IMR-90 (cell line): Measurements from ENCODE around the gene NEUROD6. TPM values are rescaled to one million over a fixed set of nuclear protein-coding genes. Genes with fewer than 3 reads are reported as not detected.

Source experiments
- ATAC-seq: fragments of 200-7000 bp; cut with Tn5 transposase; 2 replicates; pipeline ENCODE4 v1.9.1; 2020; ENCODE audit warnings: low read depth, mild to moderate bottlenecking, moderate library complexity
- BruUV-seq: library from RNA; stranded (reverse); fragments of 400-500 nt; replicated peaks from 2 replicates; lab custom pipeline; 2021; lab: Mats Ljungman, UMichigan
- CTCF ChIA-PET: fragments of 300-600 bp; formaldehyde crosslinking; extraction: SDS; loops from one replicate; lab custom pipeline; 2021; ENCODE audit warnings: antibody characterized with exemption; lab: Yijun Ruan, JAX
- POLR2A ChIA-PET: fragments of 300-600 bp; sonication (Branson Sonifier 250); formaldehyde crosslinking; loops from one replicate; lab custom pipeline; 2022; ENCODE audit warnings: antibody characterized with exemption; ENCODE audit not compliant: unreplicated experiment; lab: Charles Lee
- DNase-seq: peaks from one replicate; pipeline ENCODE4 v3.0.0; 2013
- H2AFZ ChIP-seq: replicated peaks from 2 replicates; pipeline ENCODE3; 2013; ENCODE audit warnings: low read length, mild to moderate bottlenecking; ENCODE audit not compliant: poor library complexity
- H2AK5ac ChIP-seq: 2 replicates; pipeline ENCODE4 v1.6.1; 2013; ENCODE audit warnings: low read depth, low read length, inconsistent platforms
- H2AK9ac ChIP-seq: replicated peaks from 2 replicates; pipeline ENCODE3; 2013; ENCODE audit warnings: mild to moderate bottlenecking, low read depth, low read length, moderate library complexity; ENCODE audit not compliant: poor library complexity
- H2BK120ac ChIP-seq: 2 replicates; pipeline ENCODE4 v1.6.1; 2013; ENCODE audit warnings: low read depth, low read length, inconsistent platforms
- H2BK15ac ChIP-seq: 3 replicates; pipeline ENCODE4 v1.6.1; 2013; ENCODE audit warnings: low read depth, low read length, inconsistent platforms
- H2BK20ac ChIP-seq: 2 replicates; pipeline ENCODE4 v1.6.1; 2013; ENCODE audit warnings: low read depth, mild to moderate bottlenecking, inconsistent platforms, low read length, moderate library complexity
- H2BK5ac ChIP-seq: 2 replicates; pipeline ENCODE4 v1.6.1; 2013; ENCODE audit warnings: mild to moderate bottlenecking, low read depth, low read length, inconsistent platforms; ENCODE audit not compliant: poor library complexity, severe bottlenecking
- H3K14ac ChIP-seq: replicated peaks from 2 replicates; pipeline ENCODE4 v1.6.1; 2013; ENCODE audit warnings: low read depth, low read length, inconsistent platforms
- H3K18ac ChIP-seq: 2 replicates; pipeline ENCODE4 v1.6.1; 2013; ENCODE audit warnings: low read depth, low read length, control low read depth
- H3K23ac ChIP-seq: 2 replicates; pipeline ENCODE4 v1.6.1; 2013; ENCODE audit warnings: low read depth, low read length, inconsistent platforms
- H3K27ac ChIP-seq: 2 replicates; pipeline ENCODE4 v1.5.1; 2013; ENCODE audit warnings: mild to moderate bottlenecking, control low read depth, low read length; ENCODE audit not compliant: insufficient read depth
- H3K27me3 ChIP-seq: 2 replicates; pipeline ENCODE4 v1.6.1; 2013; ENCODE audit warnings: low read length; ENCODE audit not compliant: control insufficient read depth, insufficient read depth
- H3K36me3 ChIP-seq: 2 replicates; pipeline ENCODE4 v1.6.1; 2013; ENCODE audit warnings: low read length, mixed read lengths; ENCODE audit not compliant: control insufficient read depth, insufficient read depth
- H3K4ac ChIP-seq: 2 replicates; pipeline ENCODE4 v1.6.1; 2013; ENCODE audit warnings: low read depth, low read length, inconsistent platforms
- H3K4me1 ChIP-seq: 2 replicates; pipeline ENCODE4 v1.6.1; 2013; ENCODE audit warnings: low read length, mixed read lengths; ENCODE audit not compliant: control insufficient read depth, insufficient read depth
- H3K4me2 ChIP-seq: 2 replicates; pipeline ENCODE4 v1.6.1; 2013; ENCODE audit warnings: low read depth, mild to moderate bottlenecking, control low read depth, low read length, moderate library complexity
- H3K4me3 ChIP-seq: 2 replicates; pipeline ENCODE4 v1.5.1; 2013; ENCODE audit warnings: low read depth, mild to moderate bottlenecking, control low read depth, low read length, moderate library complexity; ENCODE audit not compliant: insufficient read depth
- H3K56ac ChIP-seq: 2 replicates; pipeline ENCODE4 v1.6.1; 2013; ENCODE audit warnings: low read length, inconsistent platforms; ENCODE audit not compliant: insufficient read depth; ENCODE audit errors: extremely low read depth
- H3K79me1 ChIP-seq, 2 experiments: 2 replicates each; pipeline ENCODE4 v1.6.1; 2013; ENCODE audit warnings: low read length in 2 of 2, inconsistent platforms in 1 of 2, low read depth in 1 of 2
- H3K9ac ChIP-seq: 2 replicates; pipeline ENCODE4 v1.6.1; 2013; ENCODE audit warnings: low read depth, low read length, control low read depth
- H3K9me1 ChIP-seq: 2 replicates; pipeline ENCODE4 v1.6.1; 2013; ENCODE audit warnings: low read length, inconsistent platforms; ENCODE audit not compliant: insufficient read depth
- H3K9me3 ChIP-seq: 2 replicates; pipeline ENCODE4 v1.6.1; 2013; ENCODE audit warnings: low read length; ENCODE audit not compliant: control insufficient read depth, insufficient read depth
- H4K20me1 ChIP-seq: 2 replicates; pipeline ENCODE4 v1.6.1; 2013; ENCODE audit warnings: low read length, inconsistent platforms; ENCODE audit not compliant: insufficient read depth
- H4K5ac ChIP-seq: 2 replicates; pipeline ENCODE4 v1.6.1; 2013; ENCODE audit warnings: mild to moderate bottlenecking, low read depth, low read length, control low read depth
- H4K8ac ChIP-seq, 2 experiments: 2 replicates each; pipeline ENCODE4 v1.6.1; 2013; ENCODE audit warnings: low read depth in 2 of 2, low read length in 2 of 2, control low read depth in 1 of 2, inconsistent platforms in 1 of 2
- H4K91ac ChIP-seq: 2 replicates; pipeline ENCODE4 v1.6.1; 2013; ENCODE audit warnings: low read depth, low read length, inconsistent platforms; ENCODE audit not compliant: insufficient read depth
- BHLHE40 ChIP-seq: fragments of 150-350 bp; IDR thresholded peaks from 2 replicates; pipeline ENCODE4 v1.6.1; 2016; ENCODE audit warnings: mild to moderate bottlenecking, low read depth, low read length
- CEBPB ChIP-seq: IDR thresholded peaks from 2 replicates; pipeline ENCODE4 v1.6.1; 2012; ENCODE audit warnings: low read depth, low read length, improper control_type of control experiment
- CTCF ChIP-seq: conservative IDR thresholded peaks from 2 replicates; pipeline ENCODE4 v1.5.1; 2012; ENCODE audit warnings: mild to moderate bottlenecking, low read depth, low read length, improper control_type of control experiment
- ELK1 ChIP-seq: fragments of 150-350 bp; IDR thresholded peaks from 2 replicates; pipeline ENCODE4 v1.6.1; 2016; ENCODE audit warnings: low read depth, mild to moderate bottlenecking, low read length, moderate library complexity, borderline replicate concordance
- FOS ChIP-seq: fragments of 150-350 bp; IDR thresholded peaks from 2 replicates; pipeline ENCODE4 v1.6.1; 2016; ENCODE audit warnings: low read depth, low read length
- MAFK ChIP-seq: IDR thresholded peaks from 2 replicates; pipeline ENCODE4 v1.6.1; 2012; ENCODE audit warnings: low read depth, low read length, improper control_type of control experiment
- MAZ ChIP-seq: IDR thresholded peaks from 2 replicates; pipeline ENCODE4 v1.6.1; 2012; ENCODE audit warnings: low read depth, mild to moderate bottlenecking, low read length, improper control_type of control experiment, moderate library complexity, borderline replicate concordance
- MXI1 ChIP-seq: IDR thresholded peaks from 2 replicates; pipeline ENCODE4 v1.6.1; 2012; ENCODE audit warnings: low read depth, mild to moderate bottlenecking, low read length, moderate library complexity, borderline replicate concordance
- NFE2L2 ChIP-seq: fragments of 150-350 bp; IDR thresholded peaks from 2 replicates; pipeline ENCODE4 v1.6.1; 2016; ENCODE audit warnings: low read depth, mild to moderate bottlenecking, low read length
- POLR2A ChIP-seq: IDR thresholded peaks from 2 replicates; pipeline ENCODE4 v1.6.1; 2012; ENCODE audit warnings: mild to moderate bottlenecking, low read depth, low read length
- RCOR1 ChIP-seq: IDR thresholded peaks from 2 replicates; pipeline ENCODE4 v1.6.1; 2012; ENCODE audit warnings: mild to moderate bottlenecking, low read length, improper control_type of control experiment; ENCODE audit not compliant: insufficient replicate concordance
- RFX5 ChIP-seq: IDR thresholded peaks from 2 replicates; pipeline ENCODE4 v1.8.0; 2012; ENCODE audit warnings: low read depth, mild to moderate bottlenecking, low read length, moderate library complexity
- WGBS, 2 experiments: methylation state at CpG; one replicate each; pipeline versions ENCODE4 v1.1.5 to v1.1.7; 2013; ENCODE audit warnings: missing lambda C conversion rate in 2 of 2; ENCODE audit not compliant: insufficient read length in 1 of 2; ENCODE audit errors: extremely low coverage in 2 of 2; 5-methylcytosine and 5-hydroxymethylcytosine counted together
- dilution Hi-C: fragments of 300-500 bp; cut with HindIII; formaldehyde crosslinking; loops from one replicate; pipeline ENCODE4 v1.14.3; 2018; ENCODE audit warnings: low sequenced_read_pairs; ENCODE audit not compliant: unreplicated experiment
- in situ Hi-C: fragments of 300-500 bp; cut with MboI; formaldehyde crosslinking; loops from 3 replicates; pipeline ENCODE4 v1.14.3; 2019; ENCODE audit warnings: low sequenced_read_pairs, inconsistent platforms, mixed read lengths
- intact Hi-C: fragments of 100-400 bp; cut with micrococcal nuclease; formaldehyde crosslinking; loops from 2 replicates; pipeline ENCODE4 v1.10.0; 2022
- polyA plus RNA-seq, 3 experiments: library from polyadenylated mRNA; depleted of rRNA; stranded (reverse); fragments of >200 nt; gene quantifications; 2 replicates each; pipeline ENCODE4 v1.2.3, GENCODE V29; 2012; ENCODE audit warnings: low replicate concordance in 1 of 3
- total RNA-seq: library from RNA; depleted of rRNA; stranded (reverse); fragments of >200 nt; gene quantifications from 2 replicates; pipeline ENCODE4 v1.2.3, GENCODE V29; 2012

NEUROD6 gene
- total and polyA plus RNA-seq, 2 of the 4 experiments (the other 2 are of a cell fraction), result not detected

GRCh38 chr7:31311552-31311951 lies 29.0 kb downstream of the NEUROD6 start:
- Histone ChIP-seq H3K27ac (no peak overlapping the region), H3K9ac (no peak overlapping the region), H2BK5ac (no peak overlapping the region), H2BK120ac (no peak overlapping the region), H2AK5ac (no peak overlapping the region), H2BK15ac (no peak overlapping the region), H3K27me3 (no peaks in the 10 kb centered on the region), H4K8ac (no peak overlapping the region), H3K36me3 (no peaks in the 10 kb centered on the region), H3K4me1 (no peaks in the 10 kb centered on the region), H3K4ac (no peak overlapping the region), H2BK20ac (no peak overlapping the region), H3K14ac (no peak overlapping the region), H3K4me2 (no peak overlapping the region), H3K23ac (no peak overlapping the region), H3K9me3 (no peaks in the 10 kb centered on the region), H3K56ac (no peak overlapping the region), H2AFZ (no peak overlapping the region), H3K9me1 (no peaks in the 10 kb centered on the region), H3K18ac (no peak overlapping the region), H3K79me1 (no peaks in the 10 kb centered on the region), H2AK9ac (no peak overlapping the region), H4K91ac (no peak overlapping the region), H3K4me3 (no peak overlapping the region), H4K20me1 (no peaks in the 10 kb centered on the region), H4K5ac (no peak overlapping the region)
- ChIA-PET CTCF (no interaction called here), POLR2A (no interaction called here)
- BruUV-seq, result no TSS peak
- intact Hi-C loops, result no loop called here
- WGBS, 2 experiments, result 22% methylated on average over 3 of the region's 6 CpGs; no CpG with 5 or more reads in 1 of the 2 experiments
- no peak for DNase-seq
- in situ Hi-C loops, result no loop called here
- ATAC-seq, result no peak
- dilution Hi-C loops, result no loop called here
- TF ChIP-seq MAZ (no peak), CEBPB (no peak), BHLHE40 (no peak), FOS (no peak), NFE2L2 (no peak), RCOR1 (no peak), MAFK (no peak), ELK1 (no peak), CTCF (no peak), RFX5 (no peak), POLR2A (no peak), MXI1 (no peak)
